Measurements from ENCODE around the gene GIT1.

GIT1 gene

GRCh38 chr17:29579866-29580771 is 9.3 kb downstream of the GIT1 start:
- peak in 13 of 14 donors; percentile 42 to 83 (median 76) for DNase-seq

- no peak for DNase-seq
Measured at GRCh38 chr17:29578626-29579485, 10.6 kb downstream of the GIT1 start.

- DNase-seq = peak in 11 of 14 donors; percentile 35 to 81 (median 53)
Measured at GRCh38 chr17:29577385-29578211, 11.8 kb downstream of the GIT1 start.

- DNase-seq = no peak
Measured at GRCh38 chr17:29577001-29577370, 12.5 kb downstream of the GIT1 start.

- no peak for DNase-seq
Measured at GRCh38 chr17:29576214-29577000, 13.0 kb downstream of the GIT1 start.

- no peak for DNase-seq
Measured at GRCh38 chr17:29575511-29576213, 13.8 kb downstream of the GIT1 start.

GRCh38 chr17:29574732-29575510 is 14.5 kb downstream of the GIT1 start:
- no peak for DNase-seq

- no peak for DNase-seq
Measured at GRCh38 chr17:29573871-29574731, 15.3 kb downstream of the GIT1 start.

GRCh38 chr17:29573558-29573869 is 15.9 kb downstream of the GIT1 start:
- no peak for DNase-seq

GRCh38 chr17:29572691-29573557 is 16.5 kb downstream of the GIT1 start:
- DNase-seq = peak in 6 of 14 donors; percentile 23 to 70 (median 48)

- no peak for DNase-seq
Measured at GRCh38 chr17:29571883-29572681, 17.4 kb downstream of the GIT1 start.

- no peak for DNase-seq
Measured at GRCh38 chr17:29571486-29571882, 18.0 kb downstream of the GIT1 start.

- DNase-seq = no peak
Measured at GRCh38 chr17:29570521-29570920, 18.9 kb downstream of the GIT1 start.

- DNase-seq = no peak
Measured at GRCh38 chr17:29569245-29569950, 20.1 kb downstream of the GIT1 start.

- peak in 12 of 14 donors; percentile 10 to 88 (median 73) for DNase-seq
Measured at GRCh38 chr17:29568331-29569244, 20.9 kb downstream of the GIT1 start, which contains the start of gene TP53I13. Gene TP53I13, plus strand, starts transcription at chr17:29568701. Its CDS starts 58 bp downstream, at chr17:29568759.
